ENCODE data around the gene SMYD3.

GRCh38 chr1:245957427-245957826 is 549.7 kb downstream of the SMYD3 start:
- TF ChIP-seq POLR2A (IDR thresholded peaks at IDR 0.05) (no peak), CTCF (IDR thresholded peaks at IDR 0.05) (no peak)
